ENCODE measurements around the gene PREB. TPM values are rescaled to one million over a fixed set of nuclear protein-coding genes. Genes with fewer than 3 reads are reported as not detected.

PREB gene
- total and polyA plus RNA-seq, 2 of the 13 experiments (the other 11 are each of a cell fraction or from before 2014, with no cell fraction given) = 112 to 192 TPM

DNA sequence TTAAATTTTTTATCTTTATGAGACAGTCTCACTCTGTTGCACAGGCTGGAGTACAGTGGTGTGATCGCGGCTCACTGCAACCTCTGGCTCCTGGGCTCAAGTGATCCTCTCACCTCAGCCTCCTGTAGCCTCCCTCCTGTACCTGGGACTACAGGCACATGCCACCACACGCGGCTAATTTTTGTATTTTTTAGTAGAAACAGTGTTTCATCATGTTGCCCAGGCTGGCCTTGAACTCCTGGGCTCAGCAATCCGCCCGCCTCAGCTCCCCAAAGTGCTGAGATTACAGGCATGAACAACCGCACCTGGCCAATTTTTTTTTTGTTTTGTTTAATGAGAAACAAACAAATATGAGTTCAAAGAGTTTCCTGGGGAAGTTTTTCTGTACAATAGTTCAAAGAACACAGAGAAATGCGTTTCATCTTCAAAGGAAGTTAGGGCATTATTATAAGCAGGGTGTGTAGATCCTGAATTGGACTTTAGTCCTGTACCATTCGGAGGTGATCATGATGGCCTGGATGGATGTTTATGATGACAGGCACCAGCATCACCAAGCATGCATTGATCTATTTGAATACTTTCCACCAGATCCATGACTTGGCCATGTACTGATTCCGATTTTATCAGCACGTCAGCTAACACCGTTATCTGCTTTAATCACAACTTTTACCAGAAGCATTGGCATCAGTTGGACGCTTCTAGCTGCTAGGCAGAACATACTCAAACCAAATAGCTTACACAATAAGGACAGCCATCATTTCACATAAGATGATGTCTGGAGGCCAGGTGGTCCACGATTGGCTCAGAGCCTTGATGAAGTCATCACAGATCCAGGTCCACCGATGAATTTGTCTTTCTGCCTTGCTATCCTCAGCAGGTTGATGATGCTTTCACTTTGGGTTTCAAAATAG, 43.3 kb upstream of the PREB start (continued):
- TF ChIP-seq, protein P1, sequence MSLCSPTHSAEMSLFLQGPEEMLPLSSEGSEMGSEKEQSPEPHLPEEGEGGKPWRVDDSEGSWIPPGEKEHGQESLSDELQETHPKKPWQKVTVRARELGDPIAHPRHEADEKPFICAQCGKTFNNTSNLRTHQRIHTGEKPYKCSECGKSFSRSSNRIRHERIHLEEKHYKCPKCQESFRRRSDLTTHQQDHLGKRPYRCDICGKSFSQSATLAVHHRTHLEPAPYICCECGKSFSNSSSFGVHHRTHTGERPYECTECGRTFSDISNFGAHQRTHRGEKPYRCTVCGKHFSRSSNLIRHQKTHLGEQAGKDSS (CRISPR knock-in tag; IDR thresholded peaks at IDR 0.05; ENCODE audit: borderline replicate concordance, low read depth) = 0 out of 2 replicates have a peak, but pooled peaks have one; percentile 16
- TF ChIP-seq JUNB (CRISPR knock-in tag; IDR thresholded peaks at IDR 0.05; ENCODE audit: borderline replicate concordance) (no peak), CENPT (CRISPR knock-in tag; IDR thresholded peaks at IDR 0.05; ENCODE audit: low read depth) (no peak), RELA (CRISPR knock-in tag; IDR thresholded peaks at IDR 0.05) (no peak), HIVEP1 (CRISPR knock-in tag; IDR thresholded peaks at IDR 0.05) (peak; percentile 65; the same call in 1 of the 2 replicates), NR1H2 (CRISPR knock-in tag; IDR thresholded peaks at IDR 0.05; ENCODE audit: borderline replicate concordance, low read depth) (no peak), ZNF205 (CRISPR knock-in tag; IDR thresholded peaks at IDR 0.05) (peak; percentile 46; the same call in 1 of the 2 replicates), ZNF331 (CRISPR knock-in tag; IDR thresholded peaks at IDR 0.05) (peak; percentile 89), JDP2 (CRISPR knock-in tag; IDR thresholded peaks at IDR 0.05; ENCODE audit: borderline replicate concordance) (no peak; the same call in 1 of the 2 replicates), ZNF564 (CRISPR knock-in tag; IDR thresholded peaks at IDR 0.05) (no peak; the same call in 1 of the 2 replicates), PCBP2 (optimal IDR thresholded peaks at IDR 0.05; ENCODE audit: low read depth, low read length, poor library complexity, severe bottlenecking) (no peak), RBFOX2 (IDR thresholded peaks at IDR 0.05; ENCODE audit: low read depth, low read length) (no peak), TOPORS (CRISPR knock-in tag; IDR thresholded peaks at IDR 0.05) (no peak), NR2F2 (IDR thresholded peaks at IDR 0.05; ENCODE audit: borderline replicate concordance, low read depth) (peak; percentile 85), ZFP37 (CRISPR knock-in tag; IDR thresholded peaks at IDR 0.05; ENCODE audit: borderline replicate concordance) (peak; percentile 90; the same call in 1 of the 2 replicates), HNRNPLL (IDR thresholded peaks at IDR 0.05; ENCODE audit: low read depth, low read length, poor library complexity, severe bottlenecking) (no peak), NFIC (IDR thresholded peaks at IDR 0.05; ENCODE audit: low read length) (peak; percentile 98), ZFP36L2 (CRISPR knock-in tag; IDR thresholded peaks at IDR 0.05) (0 out of 2 replicates have a peak, but pooled peaks have one; percentile 62), ZNF878 (CRISPR knock-in tag; IDR thresholded peaks at IDR 0.05) (no peak; the same call in none of the 2 replicates), SAFB2 (CRISPR knock-in tag; IDR thresholded peaks at IDR 0.05; ENCODE audit: borderline replicate concordance, low read depth) (peak; percentile 70; the same call in 1 of the 2 replicates), MTA3 (CRISPR knock-in tag; IDR thresholded peaks at IDR 0.05) (no peak), SNRNP70 (IDR thresholded peaks at IDR 0.05; ENCODE audit: low read depth, low read length) (no peak), SP140L (CRISPR knock-in tag; IDR thresholded peaks at IDR 0.05; ENCODE audit: borderline replicate concordance) (no peak), FOXK2 (IDR thresholded peaks at IDR 0.05) (peak; percentile 76; the same call in 1 of the 2 replicates), RORA (CRISPR knock-in tag; IDR thresholded peaks at IDR 0.05) (peak; percentile 69)
- TF ChIP-seq, protein P2, sequence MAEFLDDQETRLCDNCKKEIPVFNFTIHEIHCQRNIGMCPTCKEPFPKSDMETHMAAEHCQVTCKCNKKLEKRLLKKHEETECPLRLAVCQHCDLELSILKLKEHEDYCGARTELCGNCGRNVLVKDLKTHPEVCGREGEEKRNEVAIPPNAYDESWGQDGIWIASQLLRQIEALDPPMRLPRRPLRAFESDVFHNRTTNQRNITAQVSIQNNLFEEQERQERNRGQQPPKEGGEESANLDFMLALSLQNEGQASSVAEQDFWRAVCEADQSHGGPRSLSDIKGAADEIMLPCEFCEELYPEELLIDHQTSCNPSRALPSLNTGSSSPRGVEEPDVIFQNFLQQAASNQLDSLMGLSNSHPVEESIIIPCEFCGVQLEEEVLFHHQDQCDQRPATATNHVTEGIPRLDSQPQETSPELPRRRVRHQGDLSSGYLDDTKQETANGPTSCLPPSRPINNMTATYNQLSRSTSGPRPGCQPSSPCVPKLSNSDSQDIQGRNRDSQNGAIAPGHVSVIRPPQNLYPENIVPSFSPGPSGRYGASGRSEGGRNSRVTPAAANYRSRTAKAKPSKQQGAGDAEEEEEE (CRISPR knock-in tag; IDR thresholded peaks at IDR 0.05; ENCODE audit: borderline replicate concordance) = peak; percentile 35; the same call in 1 of the 2 replicates
- TF ChIP-seq, protein P3, sequence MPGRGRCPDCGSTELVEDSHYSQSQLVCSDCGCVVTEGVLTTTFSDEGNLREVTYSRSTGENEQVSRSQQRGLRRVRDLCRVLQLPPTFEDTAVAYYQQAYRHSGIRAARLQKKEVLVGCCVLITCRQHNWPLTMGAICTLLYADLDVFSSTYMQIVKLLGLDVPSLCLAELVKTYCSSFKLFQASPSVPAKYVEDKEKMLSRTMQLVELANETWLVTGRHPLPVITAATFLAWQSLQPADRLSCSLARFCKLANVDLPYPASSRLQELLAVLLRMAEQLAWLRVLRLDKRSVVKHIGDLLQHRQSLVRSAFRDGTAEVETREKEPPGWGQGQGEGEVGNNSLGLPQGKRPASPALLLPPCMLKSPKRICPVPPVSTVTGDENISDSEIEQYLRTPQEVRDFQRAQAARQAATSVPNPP (CRISPR knock-in tag; IDR thresholded peaks at IDR 0.05) = no peak

Measured in HepG2 (cell line).